ENCODE measurements around the gene ATP4A.

DNA sequence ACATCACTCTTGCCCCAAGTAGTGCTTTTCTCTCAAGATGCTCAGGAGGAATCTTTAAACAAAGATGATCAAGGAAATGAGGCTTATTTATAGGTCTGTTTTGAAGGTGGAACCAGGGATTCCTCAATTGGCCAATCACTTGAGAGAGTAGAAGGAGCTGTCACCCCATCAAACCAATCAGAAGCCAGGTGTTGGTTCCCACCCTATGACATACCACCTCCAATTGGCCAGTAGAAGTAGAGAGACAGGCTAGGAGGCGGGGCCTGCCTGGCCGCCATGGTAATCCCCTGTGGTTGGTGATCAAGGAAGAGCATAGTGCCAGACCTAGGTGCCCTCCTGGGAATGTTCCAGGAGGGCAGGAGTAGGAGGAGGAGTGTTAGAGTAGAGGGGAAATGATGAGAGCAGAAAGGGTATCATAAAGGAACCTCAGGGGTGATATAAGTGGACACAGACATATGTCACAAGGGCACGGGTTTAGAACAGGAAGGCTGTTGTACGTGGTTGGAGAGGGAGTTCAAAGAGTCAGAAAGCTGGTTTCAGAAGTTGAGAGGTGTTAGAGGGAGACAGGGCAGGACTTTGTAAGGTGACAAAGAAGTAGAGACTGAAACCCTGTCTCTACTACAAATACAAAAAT lies 33.0 kb upstream of the ATP4A start:
- TF ChIP-seq, protein P1, sequence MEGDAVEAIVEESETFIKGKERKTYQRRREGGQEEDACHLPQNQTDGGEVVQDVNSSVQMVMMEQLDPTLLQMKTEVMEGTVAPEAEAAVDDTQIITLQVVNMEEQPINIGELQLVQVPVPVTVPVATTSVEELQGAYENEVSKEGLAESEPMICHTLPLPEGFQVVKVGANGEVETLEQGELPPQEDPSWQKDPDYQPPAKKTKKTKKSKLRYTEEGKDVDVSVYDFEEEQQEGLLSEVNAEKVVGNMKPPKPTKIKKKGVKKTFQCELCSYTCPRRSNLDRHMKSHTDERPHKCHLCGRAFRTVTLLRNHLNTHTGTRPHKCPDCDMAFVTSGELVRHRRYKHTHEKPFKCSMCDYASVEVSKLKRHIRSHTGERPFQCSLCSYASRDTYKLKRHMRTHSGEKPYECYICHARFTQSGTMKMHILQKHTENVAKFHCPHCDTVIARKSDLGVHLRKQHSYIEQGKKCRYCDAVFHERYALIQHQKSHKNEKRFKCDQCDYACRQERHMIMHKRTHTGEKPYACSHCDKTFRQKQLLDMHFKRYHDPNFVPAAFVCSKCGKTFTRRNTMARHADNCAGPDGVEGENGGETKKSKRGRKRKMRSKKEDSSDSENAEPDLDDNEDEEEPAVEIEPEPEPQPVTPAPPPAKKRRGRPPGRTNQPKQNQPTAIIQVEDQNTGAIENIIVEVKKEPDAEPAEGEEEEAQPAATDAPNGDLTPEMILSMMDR (IDR thresholded peaks at IDR 0.05): no peak
- TF ChIP-seq POLR2A (IDR thresholded peaks at IDR 0.05): no peak

All from stomach (tissue), 4 donors.